HG03135 (cell line): ENCODE measurements around the gene FBXW8.

Source experiments
- ATAC-seq: cut with Tn5 transposase; IDR thresholded peaks from one replicate; pipeline ENCODE4 v1.9.1; 2021; ENCODE audit warnings: mild to moderate bottlenecking, moderate library complexity; ENCODE audit not compliant: unreplicated experiment

Gene FBXW8, protein sequence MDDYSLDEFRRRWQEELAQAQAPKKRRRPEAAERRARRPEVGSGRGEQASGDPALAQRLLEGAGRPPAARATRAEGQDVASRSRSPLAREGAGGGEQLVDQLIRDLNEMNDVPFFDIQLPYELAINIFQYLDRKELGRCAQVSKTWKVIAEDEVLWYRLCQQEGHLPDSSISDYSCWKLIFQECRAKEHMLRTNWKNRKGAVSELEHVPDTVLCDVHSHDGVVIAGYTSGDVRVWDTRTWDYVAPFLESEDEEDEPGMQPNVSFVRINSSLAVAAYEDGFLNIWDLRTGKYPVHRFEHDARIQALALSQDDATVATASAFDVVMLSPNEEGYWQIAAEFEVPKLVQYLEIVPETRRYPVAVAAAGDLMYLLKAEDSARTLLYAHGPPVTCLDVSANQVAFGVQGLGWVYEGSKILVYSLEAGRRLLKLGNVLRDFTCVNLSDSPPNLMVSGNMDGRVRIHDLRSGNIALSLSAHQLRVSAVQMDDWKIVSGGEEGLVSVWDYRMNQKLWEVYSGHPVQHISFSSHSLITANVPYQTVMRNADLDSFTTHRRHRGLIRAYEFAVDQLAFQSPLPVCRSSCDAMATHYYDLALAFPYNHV

DNA sequence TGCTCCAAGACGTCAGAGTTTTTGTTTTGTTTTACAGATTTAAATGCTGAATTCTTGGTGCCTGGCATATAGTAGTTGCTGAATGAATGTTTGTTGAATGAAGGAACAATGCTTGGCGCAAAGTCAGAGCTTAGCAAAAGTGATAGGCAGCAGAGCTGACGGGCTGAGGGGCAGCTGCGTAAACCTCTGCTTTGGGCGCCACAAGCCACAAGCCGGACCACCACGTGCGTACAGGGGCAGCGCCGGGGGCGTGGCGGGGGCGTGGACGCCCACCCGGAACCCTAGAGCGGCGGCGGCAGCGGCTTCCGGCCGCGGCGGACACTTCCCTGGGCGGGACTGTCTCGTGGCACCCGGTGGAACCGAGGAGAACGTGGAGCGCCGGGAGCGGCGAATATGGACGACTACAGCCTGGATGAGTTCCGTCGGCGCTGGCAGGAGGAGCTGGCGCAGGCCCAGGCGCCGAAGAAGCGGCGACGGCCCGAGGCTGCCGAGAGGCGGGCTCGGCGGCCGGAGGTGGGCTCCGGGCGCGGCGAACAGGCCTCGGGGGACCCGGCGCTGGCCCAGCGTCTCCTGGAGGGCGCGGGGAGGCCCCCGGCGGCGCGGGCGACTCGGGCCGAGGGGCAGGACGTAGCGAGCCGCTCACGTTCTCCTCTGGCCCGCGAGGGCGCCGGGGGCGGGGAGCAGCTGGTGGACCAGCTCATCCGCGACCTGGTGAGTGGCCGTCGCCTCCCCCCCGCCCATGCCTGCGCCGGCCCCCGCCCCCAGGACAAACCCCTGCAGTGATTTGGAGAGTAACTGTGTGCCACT is at the start of gene FBXW8:
Gene FBXW8 (plus strand): TSS at position 306 of the 807 bp plus-strand sequence. CDS start 88 bp downstream, at position 394.
- peak; percentile 93 for ATAC-seq

DNA sequence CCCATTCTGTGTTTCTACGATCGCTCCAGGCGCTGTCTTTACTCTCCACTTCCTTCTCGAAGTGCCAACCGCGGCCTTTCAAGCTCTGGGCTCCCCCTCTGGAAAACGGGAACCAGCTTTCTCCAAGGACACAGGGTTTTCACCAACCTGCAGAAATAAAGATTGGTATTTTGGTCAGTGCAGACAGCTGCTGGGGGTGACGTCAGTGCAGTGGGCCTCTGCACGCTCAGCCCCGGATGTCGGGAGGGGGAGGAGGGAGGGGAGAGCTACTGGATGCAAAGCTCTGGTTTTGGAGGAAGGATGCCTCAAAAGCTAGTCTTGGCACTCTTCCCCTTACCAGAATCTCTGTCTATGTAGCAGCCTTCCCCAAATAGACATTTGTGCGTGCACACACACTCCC is 49.4 kb upstream of the FBXW8 start:
- ATAC-seq, result peak; percentile 69

DNA sequence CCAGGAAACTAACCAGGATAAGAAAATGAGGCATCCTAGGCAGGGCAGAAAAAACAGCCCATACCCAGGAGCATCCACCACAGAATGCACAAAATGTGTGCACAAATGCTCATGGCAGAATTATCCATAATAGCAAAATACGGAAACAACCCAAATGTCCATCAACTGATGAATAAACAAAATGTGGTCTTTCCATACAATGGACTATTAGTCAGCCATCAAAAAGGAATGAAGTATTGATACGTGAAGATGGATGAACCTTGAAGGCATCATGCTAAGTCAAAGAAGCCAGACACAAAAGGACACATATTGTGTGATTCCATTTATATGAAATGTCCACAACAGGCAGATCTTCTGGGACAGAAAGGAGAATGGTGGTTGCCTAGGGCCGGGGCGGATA is 48.6 kb upstream of the FBXW8 start:
- ATAC-seq, result no peak

DNA sequence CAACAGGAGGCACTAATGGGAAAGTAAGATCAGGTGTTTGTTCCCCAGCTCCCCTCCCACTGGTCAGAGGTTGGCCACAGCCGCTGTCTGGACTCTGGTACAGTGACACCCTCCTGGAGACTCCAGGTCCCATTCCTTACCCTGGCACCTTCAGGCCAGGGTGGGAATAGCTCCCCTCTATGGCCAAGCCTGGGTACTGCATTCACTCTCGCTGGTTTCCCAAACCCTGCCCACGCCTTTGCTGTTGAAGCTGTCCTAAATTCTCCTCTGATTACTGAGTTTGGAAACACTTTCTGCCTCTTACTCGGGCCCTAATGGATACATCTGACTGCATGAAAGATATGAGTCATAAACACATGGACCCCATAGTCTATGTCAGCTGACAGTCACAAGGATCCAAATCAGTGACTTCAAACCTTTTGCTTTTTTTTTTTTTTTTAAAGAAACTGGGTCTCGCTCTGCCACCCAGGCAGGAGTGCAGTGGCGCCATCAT is 47.4 kb upstream of the FBXW8 start:
- ATAC-seq, result no peak

DNA sequence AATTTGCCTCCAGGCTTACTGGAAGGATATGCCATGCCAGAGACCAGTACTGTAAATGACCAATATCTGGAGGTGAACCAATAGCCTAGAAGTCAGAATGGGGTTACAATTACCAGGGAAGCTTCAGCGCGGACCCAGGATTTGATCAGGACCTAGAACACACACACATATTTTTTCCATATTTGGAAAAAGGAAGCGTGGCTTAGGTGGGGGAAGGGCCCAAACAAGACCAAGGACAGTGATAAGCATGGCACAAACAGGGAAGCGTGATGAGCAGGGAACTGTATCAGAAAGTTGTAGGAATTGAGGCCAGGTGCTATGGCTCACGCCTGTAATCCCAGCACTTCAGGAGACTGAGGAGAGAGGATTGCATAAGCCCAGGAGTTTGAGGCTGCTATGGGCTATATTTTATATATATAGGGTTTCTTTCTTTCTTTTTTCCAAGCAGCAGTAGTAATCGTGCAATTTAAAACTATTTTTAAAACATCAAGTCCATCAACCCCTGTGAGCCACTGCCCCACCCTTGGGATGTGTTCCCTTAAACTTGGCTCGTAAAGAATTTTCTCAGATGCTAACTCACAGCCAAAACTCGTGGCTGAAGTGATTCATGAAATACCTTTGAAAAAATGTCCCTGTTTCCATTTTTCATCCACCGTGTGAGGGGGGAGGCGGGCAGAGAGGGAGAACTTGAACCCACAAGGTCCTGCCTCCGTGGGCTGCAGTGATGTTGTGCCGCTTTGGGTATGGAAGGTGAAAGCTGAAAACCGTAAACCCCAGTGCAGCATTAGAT is 46.2 kb upstream of the FBXW8 start:
- ATAC-seq, result no peak

DNA sequence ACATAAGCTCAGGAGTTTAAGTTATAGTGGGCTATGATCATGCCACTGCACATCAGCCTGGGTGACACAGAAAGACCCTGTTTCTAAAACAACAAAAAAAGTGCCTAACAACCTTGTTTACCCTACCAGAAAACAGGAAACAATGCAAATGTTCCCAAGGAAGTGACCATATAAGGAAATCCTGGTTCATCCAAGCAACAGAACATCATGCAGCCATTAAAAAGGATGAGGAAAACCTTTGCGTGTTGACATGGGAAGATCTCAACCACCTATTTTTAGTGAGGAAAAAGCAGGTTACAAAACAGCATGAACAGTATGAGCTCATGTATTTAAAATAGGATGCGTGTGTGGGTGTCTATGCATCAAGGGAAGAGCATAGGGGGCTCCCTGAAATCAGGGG is 43.2 kb upstream of the FBXW8 start:
- ATAC-seq, result no peak

DNA sequence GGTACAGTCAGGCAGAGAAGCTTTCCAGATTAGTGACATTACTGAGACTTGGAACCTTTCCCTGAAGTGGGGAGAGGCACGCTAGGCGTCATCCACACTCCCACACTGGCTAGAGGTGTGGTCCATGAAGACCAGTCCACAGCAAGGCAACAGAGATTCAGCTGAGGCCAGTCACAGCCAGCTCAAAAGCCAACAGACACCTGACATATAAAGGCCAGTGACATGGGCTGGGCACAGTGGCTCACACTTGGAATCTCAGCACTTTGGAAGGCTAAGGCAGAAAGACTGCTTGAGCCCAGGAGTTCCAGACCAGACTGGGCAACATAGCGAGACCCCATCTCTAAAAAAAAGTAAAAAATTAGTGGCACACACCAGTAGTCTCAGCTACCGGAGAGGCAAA is 40.4 kb upstream of the FBXW8 start:
- no peak for ATAC-seq

DNA sequence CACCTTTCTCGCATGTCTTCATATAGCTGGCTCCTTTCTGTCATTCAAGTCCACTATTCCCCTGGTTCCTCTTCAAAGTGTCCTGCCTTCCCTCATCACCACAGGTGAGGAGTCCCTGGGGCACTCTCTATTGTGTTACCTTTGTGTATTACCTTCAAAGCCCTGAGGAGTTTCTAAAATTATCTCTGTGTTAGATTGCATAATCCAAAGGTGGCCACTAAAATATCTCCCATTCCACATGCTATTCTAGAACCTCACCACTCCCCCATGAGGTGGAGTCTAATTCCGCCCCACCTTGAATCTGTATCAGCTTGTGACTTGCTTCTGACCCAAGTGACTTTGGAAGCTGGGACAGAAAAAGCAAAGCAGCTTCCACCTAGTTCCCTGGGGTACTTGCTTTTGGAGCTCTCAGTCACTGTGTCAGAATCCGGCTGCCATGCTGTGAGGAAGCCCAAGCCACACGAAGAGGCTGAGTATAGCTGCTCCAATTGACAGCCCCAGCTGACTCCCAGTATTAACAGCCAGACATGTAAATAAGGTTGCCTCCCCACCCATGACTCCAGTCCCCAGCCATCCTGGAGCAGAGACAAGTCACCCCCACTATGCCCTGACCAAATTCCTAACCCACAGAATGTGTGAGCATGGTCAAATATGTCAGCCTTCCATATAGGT is 36.3 kb upstream of the FBXW8 start:
- no peak for ATAC-seq

DNA sequence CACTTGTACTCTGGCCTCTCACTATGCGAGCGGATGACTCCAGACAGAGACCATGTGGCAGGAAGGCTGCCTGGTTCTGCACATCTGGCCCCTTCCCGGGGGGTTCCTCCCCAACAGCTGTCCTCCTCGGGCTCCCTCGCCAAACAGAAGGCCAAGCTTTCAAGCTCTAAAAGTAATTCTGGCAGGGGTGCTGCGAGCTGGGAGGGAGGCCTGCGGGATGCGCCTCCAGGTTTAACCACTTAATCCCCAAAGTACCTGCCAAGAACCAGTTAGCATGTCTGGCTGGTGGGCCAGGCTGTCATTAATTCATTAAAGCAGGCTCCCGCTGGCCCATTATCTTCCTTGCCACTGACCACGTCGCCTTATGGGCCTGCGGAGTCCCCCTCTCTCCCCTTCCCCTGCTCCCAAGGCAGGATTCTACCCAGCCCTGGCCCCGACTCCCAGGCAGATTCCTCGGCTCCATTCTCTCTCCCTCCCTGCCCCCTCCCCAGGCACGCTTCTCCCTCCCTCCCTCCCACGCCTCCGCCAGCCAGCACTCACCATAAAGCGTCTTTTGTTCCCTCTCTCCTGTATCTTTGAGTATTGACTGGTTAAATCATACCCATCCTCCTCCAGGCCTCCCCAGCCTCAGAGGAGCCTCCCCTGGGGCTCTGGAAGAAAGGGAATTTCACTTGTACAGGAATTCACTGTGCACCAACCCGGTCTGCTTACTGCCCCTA is 34.4 kb upstream of the FBXW8 start:
- no peak for ATAC-seq

DNA sequence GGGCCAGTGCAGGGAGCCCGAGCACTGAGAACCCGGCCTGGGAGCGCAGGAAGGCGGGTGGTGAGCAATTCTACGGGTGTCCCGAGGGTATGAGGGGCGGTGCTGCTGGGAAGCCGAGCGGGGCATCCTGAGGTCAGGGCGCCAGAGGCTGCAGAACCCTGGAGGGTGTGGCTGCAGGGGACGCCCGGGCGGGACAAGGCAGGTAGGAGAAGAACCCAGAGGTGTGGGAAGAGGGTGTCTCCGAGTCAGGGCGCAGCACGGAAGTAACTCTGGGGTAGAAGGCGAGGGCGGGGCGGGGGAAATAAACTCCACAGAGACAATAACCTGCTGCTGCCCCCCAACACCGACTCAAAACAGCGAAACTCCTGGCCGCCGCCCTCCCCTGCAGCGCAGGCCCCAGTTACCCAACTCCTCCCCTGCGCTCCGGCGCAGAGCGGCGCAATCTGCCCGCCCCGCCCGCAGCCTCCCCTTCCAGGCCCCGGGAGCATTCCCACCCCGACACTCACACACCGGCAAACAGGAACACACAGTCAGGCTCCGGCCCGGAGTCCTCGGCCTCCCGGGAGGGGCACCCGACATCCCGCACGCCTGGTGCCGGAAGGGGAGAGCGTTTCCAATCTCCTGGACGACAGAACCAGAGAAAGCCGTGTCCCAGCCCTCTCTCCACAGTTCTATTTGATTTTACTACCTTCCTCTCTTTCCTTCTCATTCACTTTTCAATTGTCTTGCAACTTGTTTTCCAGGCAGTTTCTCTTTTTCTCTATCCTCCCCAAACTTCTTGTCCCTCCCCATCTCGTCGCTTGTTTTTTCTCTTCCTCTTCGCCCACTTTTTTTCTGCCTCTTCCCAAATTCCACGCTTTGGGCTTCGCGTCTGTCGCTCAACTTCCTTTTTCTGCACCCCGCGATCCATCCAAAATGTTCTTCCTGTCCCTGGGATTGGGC is 31.9 kb upstream of the FBXW8 start:
- no peak for ATAC-seq

DNA sequence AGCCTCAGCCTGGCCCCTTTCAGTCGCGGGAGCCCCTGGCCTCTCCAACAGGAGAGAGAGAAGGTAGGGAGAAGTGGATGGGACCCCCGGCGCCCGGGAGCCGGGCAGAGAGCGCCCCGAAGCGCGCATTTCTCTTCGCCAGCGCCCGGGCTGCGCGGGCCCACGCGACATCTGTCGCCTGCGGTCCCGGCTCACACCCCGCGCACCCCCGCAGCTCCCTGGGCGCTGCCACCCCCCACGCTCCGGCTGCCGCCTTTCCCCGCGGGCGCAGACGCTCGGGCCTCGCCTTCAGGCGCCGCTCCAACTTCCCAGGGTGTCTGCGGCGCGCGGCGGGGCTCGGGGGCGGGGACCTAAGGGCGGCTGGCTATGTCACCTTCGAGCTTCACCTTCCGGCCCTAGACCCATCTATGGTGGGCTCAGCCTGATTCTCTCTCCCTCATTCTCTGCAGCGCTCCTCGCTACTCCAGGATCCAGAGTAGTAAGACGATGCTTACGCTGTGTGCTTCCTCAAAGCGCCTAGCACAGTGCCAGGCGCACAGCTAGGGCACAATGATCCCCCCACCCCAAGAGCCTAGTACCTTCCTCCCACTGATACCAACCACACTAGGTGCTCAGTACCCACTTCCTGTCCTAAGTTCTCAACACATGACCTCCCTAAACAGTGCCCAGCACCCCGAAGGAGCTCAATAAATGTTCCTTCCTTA is 31.1 kb upstream of the FBXW8 start:
- ATAC-seq, result no peak

DNA sequence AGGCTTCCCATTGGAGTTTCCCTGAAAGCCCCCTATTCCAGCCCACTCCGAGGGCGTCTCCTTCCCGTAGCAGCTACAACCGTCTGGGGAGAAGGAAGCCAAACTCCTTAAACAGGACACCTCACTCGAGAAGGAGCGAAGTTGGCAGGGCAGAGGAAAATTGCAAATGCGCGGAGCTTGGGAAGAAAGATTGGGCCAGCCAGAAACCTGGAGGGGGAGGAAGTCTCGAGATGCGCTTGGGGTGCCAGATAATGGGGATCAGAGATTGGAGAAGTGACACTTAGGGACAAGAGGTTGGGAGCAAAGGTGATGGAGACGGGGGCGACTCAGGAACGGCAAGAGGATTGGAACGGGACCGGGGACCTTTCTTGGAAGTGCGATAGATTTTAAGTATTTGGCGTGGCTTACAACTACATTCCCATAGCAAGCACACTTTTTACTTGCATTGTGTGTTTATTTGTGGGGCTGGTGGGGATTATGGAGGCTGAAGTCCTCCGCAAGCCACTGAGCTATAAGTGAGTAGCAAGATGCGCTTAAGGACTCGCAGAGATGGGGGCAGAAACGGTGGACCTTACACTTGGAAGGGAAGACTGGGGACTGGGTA is 30.4 kb upstream of the FBXW8 start:
- no peak for ATAC-seq

DNA sequence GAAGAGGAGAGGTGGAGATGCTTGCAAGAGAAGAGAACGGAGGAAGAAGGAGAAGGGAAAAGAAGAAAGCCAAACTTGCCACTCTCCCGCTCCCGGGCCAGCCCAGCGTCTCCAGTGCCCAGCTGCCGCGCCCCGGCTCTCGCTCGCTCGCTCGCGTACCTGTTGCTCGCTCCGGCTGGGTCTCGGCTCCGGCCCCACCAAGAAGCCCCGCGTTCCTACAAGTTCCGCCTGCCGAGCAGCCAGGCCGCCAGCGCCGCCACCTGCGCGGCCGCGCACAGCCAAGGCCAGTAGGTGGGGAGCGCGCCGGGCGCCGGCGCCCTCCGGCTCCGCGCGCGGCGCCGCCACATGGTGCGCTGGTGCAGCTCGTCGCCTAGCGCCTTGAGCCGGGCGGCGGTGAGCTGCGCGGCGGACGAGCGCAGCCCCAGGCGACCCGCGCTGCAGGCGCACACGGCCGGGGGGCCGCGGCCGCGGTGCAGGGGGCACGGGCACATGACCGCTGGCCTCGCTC is 29.9 kb upstream of the FBXW8 start:
- peak; percentile 66 for ATAC-seq

DNA sequence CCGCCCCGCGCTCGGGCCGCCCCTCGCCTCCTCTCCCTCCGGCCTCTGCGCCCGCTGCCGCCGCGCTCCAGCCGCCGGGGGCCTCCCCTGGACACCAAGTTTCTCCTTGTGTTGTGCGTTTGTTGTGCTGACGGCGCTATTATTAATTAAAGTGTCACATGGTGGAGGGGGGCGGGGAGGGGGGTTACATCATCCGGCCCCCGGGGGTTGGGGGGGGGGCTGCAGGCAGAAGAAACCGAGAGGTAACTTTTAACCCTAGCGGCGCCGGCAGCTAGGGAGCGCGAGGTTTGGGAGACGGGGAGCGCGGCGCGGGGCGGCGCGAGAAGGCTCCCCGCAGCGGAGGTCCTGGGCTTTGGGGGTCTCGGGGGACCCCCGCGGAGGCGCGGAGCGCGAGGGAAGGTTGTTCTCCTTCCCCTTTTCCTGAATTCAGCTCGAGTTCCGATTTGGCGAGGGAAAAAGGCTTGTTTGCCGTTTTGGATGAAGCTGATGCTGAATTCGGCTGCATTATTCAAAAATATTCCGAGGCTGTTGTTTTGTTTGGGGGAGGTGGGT is 29.3 kb upstream of the FBXW8 start, which contains the start of gene HRK:
Gene HRK (minus strand): TSS at position 117 of the 552 bp plus-strand sequence. CDS start 134 bp downstream, outside the sequence.
- no peak for ATAC-seq

DNA sequence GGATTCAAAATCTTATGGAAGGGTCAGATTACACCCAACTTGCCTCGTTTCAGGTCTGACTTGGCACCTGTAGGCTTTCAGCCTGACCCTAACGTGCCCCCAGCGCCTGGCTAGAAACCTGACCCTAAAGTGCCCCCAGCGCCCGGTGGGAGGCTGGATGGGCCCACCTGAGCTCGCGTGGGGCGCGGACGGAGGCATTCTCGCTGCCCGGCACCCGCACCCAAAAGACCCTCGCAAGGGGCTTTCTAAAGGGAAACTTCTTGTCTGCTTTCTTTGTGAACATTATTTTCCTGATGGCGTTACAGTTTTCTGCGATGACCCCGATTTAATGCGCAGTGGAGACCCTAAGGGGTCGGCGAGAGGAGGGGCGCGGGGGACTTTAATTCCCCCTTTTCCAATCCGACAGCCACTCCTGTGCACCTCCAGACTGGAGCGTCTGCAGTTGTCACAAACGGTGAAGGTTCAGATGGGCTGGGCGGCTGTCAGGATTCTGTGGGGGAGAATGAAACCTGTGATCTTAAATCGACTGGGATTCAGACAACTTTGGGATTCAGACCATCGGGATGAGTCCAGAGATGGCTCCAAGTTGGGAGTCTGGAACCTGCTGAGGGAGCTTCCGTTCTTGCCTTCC is 28.8 kb upstream of the FBXW8 start:
- no peak for ATAC-seq

DNA sequence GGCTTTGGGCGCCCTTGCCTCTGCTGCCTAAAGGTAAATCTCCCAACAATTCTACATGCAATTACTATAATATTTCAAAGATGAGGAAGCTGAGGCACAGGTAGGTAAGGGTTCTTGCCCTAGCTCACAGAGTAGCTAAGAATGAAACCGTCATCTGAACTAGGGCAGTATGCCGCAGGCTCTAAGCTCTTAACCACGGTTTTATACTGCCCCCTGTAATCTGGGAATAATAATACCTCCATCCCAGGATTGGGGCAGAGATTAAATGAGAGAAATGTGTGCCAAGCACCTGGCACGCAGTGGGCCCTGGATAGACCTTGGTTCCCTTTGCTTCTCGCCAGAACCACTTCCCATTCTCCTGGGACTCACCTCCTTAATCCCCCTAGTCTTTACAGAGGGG is 28.0 kb upstream of the FBXW8 start:
- ATAC-seq, result no peak
